HepG2 (cell line): ENCODE data around the gene ALPI. TPM values are rescaled to one million over a fixed set of nuclear protein-coding genes. Genes with fewer than 3 reads are reported as not detected.

Experiments used
- ATAC-seq: fragments of 200-7000 bp; cut with Tn5 transposase; 3 replicates; pipeline ENCODE4 v1.9.1; 2020; ENCODE audit warnings: mild to moderate bottlenecking, moderate library complexity
- BruUV-seq: library from RNA; stranded (reverse); fragments of 400-500 nt; replicated peaks from 2 replicates; lab custom pipeline; 2021; lab: Mats Ljungman, UMichigan
- CTCF ChIA-PET: fragments of 300-600 bp; formaldehyde crosslinking; extraction: SDS; loops from one replicate; lab custom pipeline; 2021; ENCODE audit warnings: low total read pairs, inconsistent platforms, low intra/inter-chr PET ratio; lab: Yijun Ruan, JAX
- POLR2A ChIA-PET: fragments of 350-600 bp; sonication (Branson Sonifier 250); formaldehyde crosslinking; loops from one replicate; lab custom pipeline; 2020; ENCODE audit warnings: antibody characterized with exemption, inconsistent platforms; lab: Yijun Ruan, JAX
- DNase-seq: peaks from one replicate; pipeline ENCODE4 v3.0.0-alpha.2; 2015; ENCODE audit warnings: low spot score
- FAIRE-seq: peaks from 3 replicates; lab custom pipeline; 2011; peaks lifted over from hg19 to GRCh38; lab: Jason Lieb, UNC
- H2AFZ ChIP-seq: one replicate; pipeline ENCODE4 v1.6.1; 2011; ENCODE audit warnings: low read length, inconsistent platforms
- H3K27ac ChIP-seq: fragments of 300-600 bp; 3 replicates; pipeline ENCODE4 v1.8.0; 2011; ENCODE audit warnings: mixed run types, mild to moderate bottlenecking, mixed read lengths, low read length, inconsistent platforms; ENCODE audit not compliant: insufficient read depth; ENCODE audit errors: extremely low read length
- H3K27me3 ChIP-seq, 2 experiments: fragments of 200-600 bp in 1 of 2; 2 replicates in 1 of 2; 3 replicates in 1 of 2; pipeline versions ENCODE4 v1.6.0 to v1.8.0; 2011; ENCODE audit warnings: low read length in 2 of 2, mild to moderate bottlenecking in 2 of 2, moderate library complexity in 2 of 2, inconsistent platforms in 1 of 2; ENCODE audit not compliant: insufficient read depth in 2 of 2, control insufficient read depth in 1 of 2
- H3K36me3 ChIP-seq, 2 experiments: fragments of 200-600 bp in 1 of 2; replicated peaks in 1 of 2; 2 replicates in 1 of 2; 3 replicates in 1 of 2; pipeline versions ENCODE4 v1.5.1 to v1.8.0; 2011; ENCODE audit warnings: low read length in 2 of 2, inconsistent platforms in 1 of 2; ENCODE audit not compliant: insufficient read depth in 2 of 2, control insufficient read depth in 1 of 2
- H3K4me1 ChIP-seq: 2 replicates; pipeline ENCODE4 v1.5.1; 2012; ENCODE audit warnings: low read length, inconsistent platforms; ENCODE audit not compliant: insufficient read depth
- H3K4me2 ChIP-seq: 2 replicates; pipeline ENCODE4 v1.6.0; 2011; ENCODE audit warnings: low read depth, low read length, inconsistent platforms
- H3K4me3 ChIP-seq, 3 experiments: fragments of 200-600 bp in 1 of 3; sonication (generic), shearing (Covaris generic) in 1 of 3; replicated peaks in 1 of 3; 2 replicates each; pipeline ENCODE4 v1.5.1; 2011 to 2016; ENCODE audit warnings: low read length in 3 of 3, inconsistent platforms in 2 of 3, low read depth in 2 of 3, mild to moderate bottlenecking in 2 of 3, control low read depth in 1 of 3, mixed read lengths in 1 of 3; ENCODE audit not compliant: insufficient read depth in 1 of 3
- H3K79me2 ChIP-seq: one replicate; pipeline ENCODE4 v1.6.1; 2011; ENCODE audit warnings: low read length, inconsistent platforms; ENCODE audit not compliant: insufficient read depth
- H3K9ac ChIP-seq: 2 replicates; pipeline ENCODE4 v1.6.0; 2011; ENCODE audit warnings: mild to moderate bottlenecking, low read depth, low read length, inconsistent platforms; ENCODE audit not compliant: insufficient read depth
- H3K9me3 ChIP-seq: 2 replicates; pipeline ENCODE4 v1.5.1; 2012; ENCODE audit warnings: mild to moderate bottlenecking, low read length
- H4K20me1 ChIP-seq: 2 replicates; pipeline ENCODE4 v1.6.0; 2011; ENCODE audit warnings: inconsistent platforms, mild to moderate bottlenecking, low read length, moderate library complexity; ENCODE audit not compliant: insufficient read depth
- FOXK1 ChIP-seq: sonication (generic); formaldehyde crosslinking; IDR thresholded peaks from 2 replicates; pipeline ENCODE4 v1.4.0; 2020; ENCODE audit warnings: low read depth, missing genetic modification reagents, borderline replicate concordance
- HMG20B ChIP-seq: conservative IDR thresholded peaks from 2 replicates; pipeline ENCODE4 v1.6.1; 2016; ENCODE audit warnings: missing genetic modification reagents, missing compliant biosample characterization
- HMGXB4 ChIP-seq, 2 experiments: sonication (generic) in 1 of 2; formaldehyde crosslinking in 1 of 2; IDR thresholded peaks; 2 replicates each; pipeline versions ENCODE4 v1.4.0 to v1.6.1; 2018 to 2020; ENCODE audit warnings: missing genetic modification reagents in 2 of 2, borderline replicate concordance in 1 of 2, low read depth in 1 of 2, mild to moderate bottlenecking in 1 of 2, missing biosample characterization in 1 of 2
- NR2C2 ChIP-seq: sonication (generic); formaldehyde crosslinking; IDR thresholded peaks from 2 replicates; pipeline ENCODE4 v1.4.0; 2020; ENCODE audit warnings: missing genetic modification reagents, mild to moderate bottlenecking, moderate library complexity, borderline replicate concordance
- PCBP2 ChIP-seq: fragments of 200-400 bp; formaldehyde crosslinking; optimal IDR thresholded peaks from 2 replicates; pipeline ENCODE3; 2018; ENCODE audit warnings: low read length, low read depth; ENCODE audit not compliant: poor library complexity, severe bottlenecking
- SRF ChIP-seq: IDR thresholded peaks from 2 replicates; pipeline ENCODE4 v1.6.1; 2011; ENCODE audit warnings: mild to moderate bottlenecking, low read depth, low read length, moderate library complexity
- TEAD2 ChIP-seq: sonication (generic); formaldehyde crosslinking; IDR thresholded peaks from 2 replicates; pipeline ENCODE4 v1.9.0; 2021; ENCODE audit warnings: missing genetic modification reagents
- TP53 ChIP-seq: sonication (generic); formaldehyde crosslinking; conservative IDR thresholded peaks from 2 replicates; pipeline ENCODE4 v1.4.0; 2020; ENCODE audit warnings: missing genetic modification reagents
- ZFP36L2 ChIP-seq: sonication (generic); formaldehyde crosslinking; IDR thresholded peaks from 2 replicates; pipeline ENCODE4 v1.4.0; 2020; ENCODE audit warnings: missing genetic modification reagents
- ZNF30 ChIP-seq: sonication (generic); formaldehyde crosslinking; IDR thresholded peaks from 2 replicates; pipeline ENCODE4 v1.5.0; 2020; ENCODE audit warnings: mild to moderate bottlenecking, missing genetic modification reagents
- ZNF331 ChIP-seq: sonication (generic); formaldehyde crosslinking; IDR thresholded peaks from 2 replicates; pipeline ENCODE4 v1.4.0; 2020; ENCODE audit warnings: missing genetic modification reagents
- WGBS: methylation state at CpG from one replicate; pipeline ENCODE4 v1.1.6; 2017; ENCODE audit warnings: low lambda C conversion rate; 5-methylcytosine and 5-hydroxymethylcytosine counted together
- in situ Hi-C: cut with HindIII; loops from 2 replicates; pipeline ENCODE4 v1.10.0; 2017; ENCODE audit warnings: low pct_unique_long_range_greater_than_20kb; ENCODE audit not compliant: extremely low pct_ligation_motif_present
- intact Hi-C: fragments of 100-400 bp; cut with micrococcal nuclease; formaldehyde crosslinking; loops from one replicate; pipeline ENCODE4 v1.10.0; 2022; ENCODE audit not compliant: unreplicated experiment
- polyA plus RNA-seq, 8 experiments: library from polyadenylated mRNA; depleted of rRNA in 3 of 8; stranded (reverse) in 7 of 8; unstranded in 1 of 8; fragments of >200 nt; fragmentation: Illumina TruSeq in 4 of 8; extraction: Trizol in 4 of 8; gene quantifications; 2 replicates each; pipeline versions ENCODE4 v1.2.1 to v1.2.3, GENCODE V29; 2011 to 2016; ENCODE audit warnings: low read depth in 4 of 8, missing spikeins in 1 of 8, mixed read lengths in 1 of 8; ENCODE audit not compliant: insufficient read depth in 1 of 8
- total RNA-seq, 5 experiments: library from RNA; depleted of rRNA; stranded (reverse); fragments of >200 nt; fragmentation: Illumina TruSeq; extraction: Trizol; gene quantifications; 2 replicates each; pipeline ENCODE4 v1.2.3, GENCODE V29; 2016; ENCODE audit warnings: low read depth in 1 of 5
- TF ChIP-seq, protein P1 (sequence below): sonication (generic); formaldehyde crosslinking; IDR thresholded peaks from 2 replicates; pipeline ENCODE4 v1.4.0; 2020; ENCODE audit warnings: missing genetic modification reagents, borderline replicate concordance

ALPI gene
- total and polyA plus RNA-seq, 2 of the 13 experiments (the other 11 are each of a cell fraction or from before 2014, with no cell fraction given): not detected

- CTCF ChIA-PET: no interaction called here
- no peaks in the 10 kb centered on the region for H3K9me3 ChIP-seq
- TF ChIP-seq SRF: no peak
- peak; percentile 61; the same call in 1 of the 2 replicates for TF ChIP-seq NR2C2
- H4K20me1 ChIP-seq: no peaks in the 10 kb centered on the region; the same call in 1 of the 2 replicates
- intact Hi-C loops: no loop called here
- no peak overlapping the region for H3K4me3 ChIP-seq
- no peak overlapping the region for H3K4me2 ChIP-seq
- H3K27ac ChIP-seq: no peak overlapping the region
- ATAC-seq (no peak), FAIRE-seq (no peak), DNase-seq (no peak)
- peaks cover 29 to 88% of the 10 kb centered on the region in 2 experiments for H3K27me3 ChIP-seq
- H3K4me1 ChIP-seq: no peaks in the 10 kb centered on the region
- no peaks in the 10 kb centered on the region for H3K79me2 ChIP-seq
- in situ Hi-C loops: no loop called here
- H2AFZ ChIP-seq: no peak overlapping the region
- no peaks in the 10 kb centered on the region for H3K36me3 ChIP-seq
- WGBS: 29% methylated on average over 3 of the region's 10 CpGs
- H3K9ac ChIP-seq: no peak overlapping the region
- POLR2A ChIA-PET: no interaction called here
- BruUV-seq: no TSS peak
Measured at GRCh38 chr2:232483311-232483922, 27.5 kb downstream of the ALPI start.

DNA sequence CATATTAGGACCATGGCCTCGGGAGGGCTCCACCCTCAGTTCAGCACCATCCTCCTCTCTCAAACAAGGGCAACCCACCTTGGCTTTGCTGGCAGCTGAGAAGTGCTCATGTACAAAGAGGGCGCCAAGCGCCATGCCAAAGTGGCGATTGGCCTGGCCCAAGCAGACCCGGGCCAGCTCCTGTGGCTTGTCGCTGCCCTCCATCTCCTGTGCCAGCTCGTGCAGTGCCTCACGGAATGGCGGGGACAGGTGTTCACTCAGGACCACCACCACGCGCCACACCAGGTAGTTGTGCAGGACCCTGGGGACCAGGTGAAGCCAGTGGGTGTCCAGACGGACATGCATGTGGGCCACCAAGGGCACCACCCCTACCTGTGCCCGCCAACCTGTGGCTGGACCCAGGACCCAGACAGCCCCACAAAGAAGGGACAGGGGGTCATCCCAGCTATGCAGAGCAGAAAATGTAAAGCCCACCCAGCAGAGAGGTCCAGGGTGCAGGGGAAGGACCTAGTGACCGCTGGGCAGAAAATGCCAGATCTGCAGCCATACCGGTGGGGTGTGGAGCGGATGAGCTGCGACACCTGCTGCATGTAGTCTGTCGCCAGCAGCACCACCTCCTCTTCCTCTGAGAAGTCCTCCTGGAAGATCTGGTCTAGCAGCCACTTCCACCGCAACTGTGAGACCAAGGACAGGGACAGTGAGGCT is 28.1 kb downstream of the ALPI start:
- no peak for ATAC-seq
- FAIRE-seq: no peak
- intact Hi-C loops: no loop called here
- no peaks in the 10 kb centered on the region for H3K36me3 ChIP-seq
- no peak for DNase-seq
- no peaks in the 10 kb centered on the region for H3K4me1 ChIP-seq
- POLR2A ChIA-PET: no interaction called here
- H3K27ac ChIP-seq: no peak overlapping the region
- in situ Hi-C loops: no loop called here
- 44% methylated on average over 15 of the region's 19 CpGs for WGBS
- no peaks in the 10 kb centered on the region; the same call in 1 of the 2 replicates for H4K20me1 ChIP-seq
- H3K4me3 ChIP-seq: no peak overlapping the region
- BruUV-seq: no TSS peak
- H3K79me2 ChIP-seq: no peaks in the 10 kb centered on the region
- CTCF ChIA-PET: no interaction called here
- no peak overlapping the region for H3K9ac ChIP-seq
- no peaks in the 10 kb centered on the region for H3K9me3 ChIP-seq
- no peak overlapping the region for H3K4me2 ChIP-seq
- peaks cover 29 to 88% of the 10 kb centered on the region in 2 experiments for H3K27me3 ChIP-seq
- H2AFZ ChIP-seq: no peak overlapping the region
- no peak for TF ChIP-seq ZFP36L2 (CRISPR knock-in tag)
- TF ChIP-seq TP53 (CRISPR knock-in tag): no peak
- no peak for TF ChIP-seq HMG20B (CRISPR knock-in tag)
- TF ChIP-seq ZNF30: no peak
- no peak for TF ChIP-seq ZNF331 (CRISPR knock-in tag)
- TF ChIP-seq HMGXB4 (CRISPR knock-in tag; IDR thresholded peaks at IDR 0.05; ENCODE audit: borderline replicate concordance in 1 of 2, low read depth in 1 of 2): no peak
- TF ChIP-seq FOXK1: no peak
- TF ChIP-seq PCBP2: no peak
- TF ChIP-seq, protein P1, sequence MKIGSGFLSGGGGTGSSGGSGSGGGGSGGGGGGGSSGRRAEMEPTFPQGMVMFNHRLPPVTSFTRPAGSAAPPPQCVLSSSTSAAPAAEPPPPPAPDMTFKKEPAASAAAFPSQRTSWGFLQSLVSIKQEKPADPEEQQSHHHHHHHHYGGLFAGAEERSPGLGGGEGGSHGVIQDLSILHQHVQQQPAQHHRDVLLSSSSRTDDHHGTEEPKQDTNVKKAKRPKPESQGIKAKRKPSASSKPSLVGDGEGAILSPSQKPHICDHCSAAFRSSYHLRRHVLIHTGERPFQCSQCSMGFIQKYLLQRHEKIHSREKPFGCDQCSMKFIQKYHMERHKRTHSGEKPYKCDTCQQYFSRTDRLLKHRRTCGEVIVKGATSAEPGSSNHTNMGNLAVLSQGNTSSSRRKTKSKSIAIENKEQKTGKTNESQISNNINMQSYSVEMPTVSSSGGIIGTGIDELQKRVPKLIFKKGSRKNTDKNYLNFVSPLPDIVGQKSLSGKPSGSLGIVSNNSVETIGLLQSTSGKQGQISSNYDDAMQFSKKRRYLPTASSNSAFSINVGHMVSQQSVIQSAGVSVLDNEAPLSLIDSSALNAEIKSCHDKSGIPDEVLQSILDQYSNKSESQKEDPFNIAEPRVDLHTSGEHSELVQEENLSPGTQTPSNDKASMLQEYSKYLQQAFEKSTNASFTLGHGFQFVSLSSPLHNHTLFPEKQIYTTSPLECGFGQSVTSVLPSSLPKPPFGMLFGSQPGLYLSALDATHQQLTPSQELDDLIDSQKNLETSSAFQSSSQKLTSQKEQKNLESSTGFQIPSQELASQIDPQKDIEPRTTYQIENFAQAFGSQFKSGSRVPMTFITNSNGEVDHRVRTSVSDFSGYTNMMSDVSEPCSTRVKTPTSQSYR (CRISPR knock-in tag): no peak
- TF ChIP-seq TEAD2 (CRISPR knock-in tag): no peak
